Smooth muscle cell of the brain vasculature (primary cell): ENCODE results near the gene KHDRBS1.
"Not testable (repeated sequence)": the region's sequence is repeated elsewhere in the genome, so short reads cannot be mapped to it uniquely, and the experiment has no call there.

Experiments used
- DNase-seq: peaks from one replicate; pipeline ENCODE4 v3.0.0-alpha.2; 2012; ENCODE audit warnings: low read depth, low spot score

The KHDRBS1 gene

DNA sequence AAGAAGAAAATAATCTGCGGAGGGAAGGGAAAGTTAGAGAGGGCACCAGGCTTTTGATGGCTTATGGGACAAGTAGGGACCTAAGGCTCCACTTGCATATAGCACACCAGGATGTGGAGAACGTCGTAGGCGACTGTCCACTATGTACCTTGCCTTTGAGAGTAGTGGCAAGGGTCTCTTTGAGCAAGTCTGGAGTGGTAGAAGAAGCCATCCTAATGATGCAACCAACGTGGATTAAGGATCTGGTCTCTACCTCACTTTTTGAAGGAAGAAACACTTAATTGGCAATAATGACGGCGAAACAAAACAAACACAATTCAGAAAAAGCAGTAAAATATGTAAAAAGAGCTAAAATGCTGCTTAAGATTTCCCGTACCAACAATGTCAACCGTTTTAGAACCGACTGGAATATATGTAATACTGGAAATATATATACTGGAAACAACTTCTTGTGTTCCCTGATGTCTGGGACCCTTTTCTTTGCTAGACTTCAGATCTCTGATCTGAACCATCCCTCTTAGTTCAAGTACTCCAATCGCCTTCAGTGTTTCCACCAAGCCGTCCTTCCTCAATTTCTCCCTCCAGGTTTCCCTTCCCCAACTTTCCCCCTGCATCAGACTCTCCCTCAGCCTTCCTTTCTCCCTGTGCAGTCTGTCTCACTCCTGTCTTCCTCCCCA lies 821 bp upstream of the KHDRBS1 start:
- no peak for DNase-seq

- no peak for DNase-seq
Measured at GRCh38 chr1:32014199-32014947, 705 bp downstream of the KHDRBS1 start.

GRCh38 chr1:32014948-32015273 lies 1.2 kb downstream of the KHDRBS1 start:
- DNase-seq: no peak

- no peak for DNase-seq
Measured at GRCh38 chr1:32020339-32020738, 6.7 kb downstream of the KHDRBS1 start.

DNA sequence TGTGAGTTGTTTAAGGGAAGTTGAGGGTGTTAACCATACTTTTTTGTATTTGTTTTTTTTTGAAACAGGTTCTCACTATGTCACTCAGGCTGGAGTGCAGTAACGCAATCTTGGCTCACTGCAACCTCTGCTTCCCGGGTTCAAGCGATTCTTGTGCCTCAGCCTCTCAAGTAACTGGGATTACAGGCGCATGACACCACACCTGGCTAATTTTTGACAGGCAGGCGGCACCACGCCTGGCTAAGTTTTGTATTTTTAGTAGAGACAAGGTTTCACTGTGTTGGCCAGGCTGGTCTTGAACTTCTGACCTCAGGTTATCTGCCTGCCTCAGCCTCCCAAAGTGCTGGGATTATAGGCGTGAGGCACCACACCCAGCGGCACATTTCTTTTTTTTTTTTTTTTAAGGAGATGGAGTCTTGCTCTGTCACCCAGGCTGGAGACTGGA lies 7.9 kb downstream of the KHDRBS1 start:
- DNase-seq: not testable (repeated sequence)

DNA sequence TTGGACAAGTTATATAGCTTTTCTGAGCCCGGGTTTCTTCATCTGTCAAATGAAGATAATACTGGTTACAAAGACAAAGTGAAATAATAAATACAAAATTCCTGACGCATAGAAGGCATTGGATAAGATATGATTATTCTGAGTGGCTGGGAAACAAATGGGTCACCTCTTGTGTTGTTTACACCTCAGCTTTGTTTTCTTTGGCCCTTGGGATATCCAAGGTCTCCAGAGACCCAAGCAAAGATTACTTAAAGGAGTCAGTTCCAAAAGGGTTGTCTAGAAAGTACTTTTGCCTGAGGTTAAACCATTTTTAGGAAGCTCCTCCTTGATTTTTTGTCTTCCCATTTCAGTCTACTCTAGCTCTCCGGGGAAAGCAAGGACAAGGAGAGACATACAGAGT lies 9.7 kb downstream of the KHDRBS1 start:
- no peak for DNase-seq

GRCh38 chr1:32025515-32025914 lies 11.8 kb downstream of the KHDRBS1 start:
- DNase-seq: no peak

- DNase-seq: no peak
Measured at GRCh38 chr1:32028746-32029145, 15.1 kb downstream of the KHDRBS1 start.

- no peak for DNase-seq
Measured at GRCh38 chr1:32031578-32032274, 18.1 kb downstream of the KHDRBS1 start.

GRCh38 chr1:32032275-32032615 lies 18.6 kb downstream of the KHDRBS1 start:
- DNase-seq: no peak

DNA sequence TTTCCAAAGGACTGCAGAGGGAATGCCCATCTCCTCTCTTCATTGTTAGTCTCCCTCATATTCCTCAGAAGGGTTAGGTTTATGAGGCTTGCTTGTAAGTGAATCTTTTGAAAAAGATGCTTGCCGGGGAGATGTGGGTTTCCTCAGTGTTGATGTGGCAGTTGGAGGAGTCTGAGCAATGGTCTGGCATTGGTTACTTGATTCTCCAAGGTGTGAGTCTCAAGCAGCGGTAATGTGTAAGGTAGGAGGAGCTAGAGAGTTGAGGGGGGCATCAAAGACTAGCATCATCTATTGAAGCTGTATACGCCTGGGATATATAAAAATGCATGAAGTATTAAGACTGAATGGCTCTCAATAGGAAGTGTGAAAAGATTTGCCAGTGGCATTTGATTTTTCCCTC lies 21.5 kb downstream of the KHDRBS1 start:
- DNase-seq: no peak

GRCh38 chr1:32040711-32041110 lies 27.0 kb downstream of the KHDRBS1 start:
- DNase-seq: no peak

GRCh38 chr1:32042330-32042729 lies 28.7 kb downstream of the KHDRBS1 start:
- DNase-seq: no peak

- DNase-seq: no peak
Measured at GRCh38 chr1:32044234-32044633, 30.6 kb downstream of the KHDRBS1 start.

GRCh38 chr1:32045772-32046171 lies 32.1 kb downstream of the KHDRBS1 start:
- DNase-seq: no peak

DNA sequence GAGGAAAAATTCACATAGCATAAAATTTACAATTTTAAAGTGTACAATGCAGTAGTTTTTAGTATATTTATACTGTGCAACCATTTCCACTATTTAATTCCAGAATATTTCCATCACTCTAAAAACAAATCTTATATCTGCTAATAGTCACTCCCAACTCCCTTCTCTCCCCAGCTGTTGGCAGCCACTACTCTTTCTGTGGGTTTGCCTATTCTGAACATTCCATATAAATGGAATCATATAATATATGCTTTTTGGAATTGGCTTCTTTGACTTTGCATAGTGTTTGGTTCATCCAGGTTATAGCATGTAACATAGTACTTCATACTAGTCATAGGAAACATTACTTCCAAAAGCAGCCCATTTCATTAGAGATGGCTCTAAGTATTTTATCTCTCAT lies 34.0 kb downstream of the KHDRBS1 start:
- DNase-seq: no peak

GRCh38 chr1:32048440-32048839 lies 34.8 kb downstream of the KHDRBS1 start:
- DNase-seq: no peak

DNA sequence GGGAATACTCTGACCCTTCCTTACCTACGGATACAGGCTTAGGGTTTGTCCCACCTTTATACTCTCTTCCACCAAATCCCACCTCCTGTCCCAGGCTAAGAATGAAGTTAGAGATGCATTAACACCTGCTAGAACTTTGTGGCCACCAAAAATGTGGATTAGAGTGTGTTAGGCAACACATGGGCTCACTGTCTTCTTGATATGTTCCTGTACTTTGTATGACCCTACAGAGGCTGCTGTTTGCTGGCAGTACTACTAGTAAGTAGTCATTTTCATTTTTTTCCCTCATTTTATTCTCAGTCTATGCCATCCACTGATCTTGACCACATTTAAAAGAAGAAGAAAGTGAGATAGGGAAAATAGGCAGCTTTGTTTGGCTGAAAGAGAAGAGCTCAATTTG lies 38.0 kb downstream of the KHDRBS1 start:
- no peak for DNase-seq

DNA sequence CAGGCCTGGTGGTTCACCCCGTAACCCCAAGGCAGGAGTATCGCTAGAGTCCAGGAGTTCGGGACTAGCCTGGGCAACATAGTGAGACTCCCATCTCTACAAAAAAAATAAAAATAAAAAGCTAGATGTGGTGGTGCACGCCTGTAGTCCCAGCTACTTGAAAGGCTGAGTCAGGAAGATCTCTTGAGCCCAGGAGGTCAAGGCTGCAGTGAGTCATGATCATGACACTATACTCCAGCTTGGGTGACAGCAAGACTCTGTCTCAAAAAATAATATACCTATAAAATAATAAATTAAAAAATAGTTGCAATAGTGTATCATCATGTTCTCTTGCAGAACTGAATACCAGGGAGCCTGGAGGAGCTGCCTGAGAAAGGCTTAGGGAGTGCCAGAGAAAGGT lies 39.2 kb downstream of the KHDRBS1 start:
- no peak for DNase-seq

DNA sequence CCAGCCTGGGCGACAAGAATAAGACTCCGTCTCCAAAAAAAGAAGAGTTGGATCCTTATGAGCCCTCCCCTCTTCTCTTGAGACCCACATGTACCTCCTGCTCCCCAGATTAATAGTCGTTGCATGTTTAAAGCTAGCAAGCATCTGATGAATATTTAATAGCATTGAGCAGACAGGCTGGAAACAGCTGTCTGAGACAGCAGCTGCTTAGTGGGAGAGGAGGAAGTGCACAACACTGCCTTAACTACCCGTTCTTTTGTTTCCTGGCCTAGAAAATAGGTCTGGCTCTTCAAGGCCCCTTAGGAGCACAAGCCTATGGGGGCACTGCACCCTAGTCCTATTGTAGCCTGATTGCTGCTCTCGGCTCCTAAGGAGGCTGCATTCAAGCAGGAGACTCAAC lies 41.7 kb downstream of the KHDRBS1 start:
- no peak for DNase-seq

DNA sequence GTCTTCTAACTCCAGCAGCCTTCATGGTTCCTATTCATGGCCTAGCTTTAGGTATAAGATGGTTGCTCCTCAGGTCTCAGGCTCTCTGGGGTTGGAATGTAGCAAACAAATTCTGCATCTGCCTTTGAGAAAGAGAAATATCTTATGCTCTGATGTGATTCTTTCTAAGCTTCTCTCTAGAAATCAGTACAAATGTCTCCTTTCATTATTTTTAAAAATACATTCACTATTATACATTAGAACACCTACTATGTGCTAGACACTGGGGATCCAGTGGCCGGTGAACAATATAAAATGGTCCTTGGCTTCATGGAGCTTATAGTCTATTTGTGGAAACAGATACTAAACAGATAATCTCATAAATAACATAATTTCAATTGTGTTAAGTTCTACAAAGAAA lies 42.9 kb downstream of the KHDRBS1 start:
- no peak for DNase-seq

- DNase-seq: no peak
Measured at GRCh38 chr1:32060914-32061313, 47.2 kb downstream of the KHDRBS1 start.

GRCh38 chr1:32062867-32063230 lies 49.2 kb downstream of the KHDRBS1 start:
- no peak for DNase-seq
